ENCODE measurements around the gene PHKB. TPM values are rescaled to one million over a fixed set of nuclear protein-coding genes. Genes with fewer than 3 reads are reported as not detected.

Gene PHKB
- total and polyA plus RNA-seq, 2 of the 8 experiments (the other 6 are each of a cell fraction or from before 2014, with no cell fraction given) = 18.6 to 38.3 TPM

GRCh38 chr16:47732523-47733111 is 271.5 kb downstream of the PHKB start (continued):
- TF ChIP-seq EP300 (IDR thresholded peaks at IDR 0.05; ENCODE audit: borderline replicate concordance in 1 of 2, low read depth in 2 of 2, low read length in 2 of 2) = no peak

All from H1 (cell line).